IPS DF 4.7 (cell line): Measurements from ENCODE around the gene GRHPR.
"Not testable (repeated sequence)": the region's sequence is repeated elsewhere in the genome, so short reads cannot be mapped to it uniquely, and the experiment has no call there.

Experiments used
- DNase-seq: peaks from one replicate; pipeline ENCODE4 v3.0.0-alpha.2; 2013; ENCODE audit warnings: low spot score; ENCODE audit errors: extremely low read depth

The GRHPR gene

DNA sequence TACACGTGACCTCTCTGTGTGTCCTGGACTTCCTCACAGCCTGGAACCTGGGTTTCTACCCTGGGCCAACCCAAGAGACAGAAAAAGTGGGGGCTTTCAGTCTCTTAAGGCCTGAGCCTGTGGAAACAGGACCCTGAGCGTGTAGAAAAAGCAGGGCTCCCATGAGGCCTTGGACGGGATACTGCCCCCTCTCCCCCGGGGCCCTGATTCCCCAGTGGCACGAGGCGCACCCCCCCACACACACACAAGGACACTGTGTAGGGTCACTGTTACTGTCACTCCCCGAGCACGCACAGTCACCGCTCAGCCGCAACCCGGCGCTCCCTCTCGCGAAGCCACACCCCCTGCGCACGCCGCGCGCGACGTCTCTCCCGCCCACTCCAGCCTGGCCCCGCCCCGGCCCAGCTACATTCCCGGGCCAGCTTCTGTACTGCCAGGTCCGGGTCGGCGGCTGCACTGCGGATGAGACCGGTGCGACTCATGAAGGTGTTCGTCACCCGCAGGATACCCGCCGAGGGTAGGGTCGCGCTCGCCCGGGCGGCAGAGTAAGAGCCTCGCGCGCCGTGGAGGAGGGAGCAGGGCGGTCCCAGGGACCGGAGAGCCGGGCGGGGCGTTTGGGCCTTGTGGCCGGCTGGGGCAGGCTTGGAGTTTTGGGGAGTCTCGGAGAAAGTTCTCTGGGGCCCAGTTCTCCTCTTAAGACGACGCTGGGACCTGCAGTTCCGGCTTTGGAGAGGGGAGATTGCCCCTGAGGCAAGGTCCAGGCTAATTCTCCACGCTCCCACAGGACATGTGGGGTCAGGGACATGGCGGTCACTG is at the start of gene GRHPR:
GRHPR (plus strand) TSS at position 408 of the 816 bp plus-strand sequence; CDS start at position 463, 55 bp downstream.
- DNase-seq, result no peak

DNA sequence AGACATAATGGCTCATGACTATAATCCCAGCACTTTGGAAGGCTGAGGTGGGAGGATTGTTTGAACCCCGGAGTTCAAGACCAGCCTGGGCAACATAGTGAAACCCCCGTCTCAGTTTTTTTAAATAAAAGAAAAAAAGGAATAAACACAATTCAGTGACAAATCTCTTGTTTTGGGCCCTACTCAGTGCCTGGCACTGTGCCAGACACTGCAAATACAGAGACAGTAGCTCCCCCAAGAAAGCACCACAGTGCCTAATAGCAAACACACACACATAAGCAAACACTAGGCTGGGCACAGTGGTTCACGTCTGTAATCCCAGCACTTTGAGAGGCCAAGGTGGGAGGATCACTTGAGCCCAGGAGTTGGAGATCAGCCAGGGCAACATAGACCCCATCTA is 49.7 kb upstream of the GRHPR start:
- DNase-seq, result no peak

DNA sequence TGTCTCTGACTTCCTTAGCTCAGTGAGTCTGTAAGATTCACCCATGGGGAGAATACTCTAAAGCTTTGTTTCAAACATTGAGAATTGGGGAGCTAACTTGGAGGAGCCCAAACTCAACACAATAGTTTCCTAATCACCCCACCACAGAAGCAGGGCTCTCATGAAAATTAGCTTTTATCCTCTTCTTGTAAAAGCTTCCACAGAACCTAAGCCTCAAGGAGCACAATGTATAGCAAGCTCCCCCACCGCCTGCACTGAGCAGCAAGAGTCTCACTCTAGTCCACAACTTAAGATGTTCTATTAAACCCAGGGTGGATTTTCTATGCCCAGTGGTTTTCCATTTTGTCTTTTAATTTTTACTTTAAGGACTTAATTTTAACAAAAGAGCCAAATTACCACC is 48.9 kb upstream of the GRHPR start:
- DNase-seq, result no peak

- no peak for DNase-seq
Measured at GRCh38 chr9:37374892-37375291, 47.6 kb upstream of the GRHPR start.

- no peak for DNase-seq
Measured at GRCh38 chr9:37377688-37378612, 44.5 kb upstream of the GRHPR start.

- DNase-seq, result no peak
Measured at GRCh38 chr9:37378613-37379004, 43.9 kb upstream of the GRHPR start.

GRCh38 chr9:37379835-37380234 is 42.7 kb upstream of the GRHPR start:
- no peak for DNase-seq

DNA sequence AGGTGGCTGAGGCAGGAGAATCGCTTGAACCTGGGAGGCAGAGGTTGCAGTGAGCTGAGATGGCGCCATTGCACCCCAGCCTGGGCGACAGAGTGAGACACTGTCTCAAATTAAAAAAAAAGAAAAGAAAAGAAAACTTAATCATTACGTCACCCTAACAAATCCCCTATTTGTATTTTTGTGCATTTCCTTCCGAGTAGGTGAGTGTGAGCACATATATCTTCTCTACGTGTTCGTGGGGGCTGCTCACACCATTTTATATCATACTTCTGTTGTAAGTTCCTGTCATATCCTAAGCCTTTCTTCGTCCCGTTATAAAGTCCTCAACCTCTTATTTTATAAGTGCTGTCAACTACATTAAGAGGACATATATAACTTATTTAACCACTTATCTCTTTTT is 41.9 kb upstream of the GRHPR start:
- no peak for DNase-seq

GRCh38 chr9:37381094-37381741 is 41.3 kb upstream of the GRHPR start:
- DNase-seq, result no peak

GRCh38 chr9:37382161-37382981 is 40.1 kb upstream of the GRHPR start:
- DNase-seq, result no peak

GRCh38 chr9:37382982-37383357 is 39.5 kb upstream of the GRHPR start:
- DNase-seq, result no peak

DNA sequence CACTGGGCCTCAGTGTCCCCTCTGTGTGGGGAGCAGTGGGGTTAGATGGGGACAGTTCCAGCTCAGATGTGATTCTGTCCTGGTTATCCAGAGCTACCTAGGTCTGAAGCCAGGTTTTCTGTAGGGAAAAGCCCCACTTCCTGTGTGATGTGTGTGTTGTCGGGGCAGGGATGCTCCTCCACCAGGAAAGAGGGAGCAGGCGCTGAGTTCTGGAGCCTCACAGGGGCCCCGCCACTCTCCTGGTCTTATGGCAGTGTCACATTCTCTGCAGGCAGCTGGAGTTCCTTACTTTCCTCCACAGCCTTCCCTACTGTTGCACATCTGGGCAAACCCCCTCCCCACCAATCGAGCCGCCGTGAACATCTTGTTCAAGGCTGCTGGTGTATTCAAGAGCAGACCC is 39.1 kb upstream of the GRHPR start:
- DNase-seq, result no peak

DNA sequence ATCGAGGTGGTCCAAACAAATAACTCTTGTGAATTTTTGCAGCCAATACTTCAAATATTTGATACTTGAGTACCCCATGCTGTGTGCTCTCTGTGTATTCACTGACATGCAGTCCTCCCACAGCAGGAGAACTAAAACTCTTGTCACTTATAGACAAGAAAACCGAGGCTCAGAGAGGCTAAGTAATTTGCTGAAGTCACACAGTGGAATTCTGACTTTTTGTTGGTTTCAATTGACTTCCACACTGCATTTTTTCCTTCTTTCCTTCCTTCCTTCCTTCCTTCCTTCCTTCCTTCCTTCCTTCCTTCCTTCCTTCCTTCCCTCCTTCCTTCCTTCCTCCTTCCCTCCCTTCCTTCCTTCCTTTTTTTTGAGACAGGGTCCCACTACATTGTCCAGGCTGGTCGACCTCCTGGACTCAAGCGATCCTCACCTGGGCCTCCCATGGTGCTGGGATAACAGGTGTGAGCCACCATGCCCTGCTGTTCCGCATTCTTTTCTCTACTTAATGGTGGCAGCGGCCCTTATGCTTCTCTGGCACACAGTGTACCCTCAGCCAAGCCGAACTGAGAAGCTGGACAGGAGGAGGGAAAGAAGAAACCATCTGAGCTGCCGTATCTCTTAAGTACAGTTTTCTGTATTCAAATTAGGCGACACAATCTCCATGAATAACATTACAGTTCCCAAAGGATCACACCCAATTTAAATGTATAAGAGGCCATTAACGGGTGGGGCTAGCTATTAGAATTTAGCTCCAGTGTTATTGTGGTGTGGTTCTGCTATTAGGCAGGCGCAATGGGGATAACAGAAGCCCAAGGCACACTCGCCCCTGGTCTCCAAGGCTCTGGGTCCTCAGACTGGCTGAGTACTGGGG is 38.4 kb upstream of the GRHPR start:
- DNase-seq, result no peak

GRCh38 chr9:37385286-37385685 is 37.2 kb upstream of the GRHPR start:
- DNase-seq, result no peak

DNA sequence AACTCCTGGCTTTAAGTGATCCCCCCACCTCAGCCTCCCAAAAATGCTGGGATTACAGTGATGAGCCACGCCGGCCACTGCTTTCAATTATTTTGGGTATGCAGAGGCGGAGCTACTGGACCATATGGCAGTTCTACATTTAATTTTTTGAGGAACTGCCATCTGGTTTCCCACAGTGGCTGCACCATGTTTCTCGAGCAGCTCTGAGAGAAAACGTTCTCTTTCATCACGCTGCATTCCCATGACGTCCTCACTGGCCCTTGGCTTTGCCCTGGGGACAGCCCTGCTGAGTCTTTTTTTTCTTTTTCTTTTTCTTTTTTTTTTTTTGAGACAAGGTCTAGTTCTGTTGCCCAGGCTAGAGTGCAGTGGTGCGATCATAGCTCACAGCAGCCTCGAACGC is 35.5 kb upstream of the GRHPR start:
- no peak for DNase-seq

- DNase-seq, result no peak
Measured at GRCh38 chr9:37390759-37391158, 31.7 kb upstream of the GRHPR start.

GRCh38 chr9:37392272-37392671 is 30.2 kb upstream of the GRHPR start:
- DNase-seq, result no peak

DNA sequence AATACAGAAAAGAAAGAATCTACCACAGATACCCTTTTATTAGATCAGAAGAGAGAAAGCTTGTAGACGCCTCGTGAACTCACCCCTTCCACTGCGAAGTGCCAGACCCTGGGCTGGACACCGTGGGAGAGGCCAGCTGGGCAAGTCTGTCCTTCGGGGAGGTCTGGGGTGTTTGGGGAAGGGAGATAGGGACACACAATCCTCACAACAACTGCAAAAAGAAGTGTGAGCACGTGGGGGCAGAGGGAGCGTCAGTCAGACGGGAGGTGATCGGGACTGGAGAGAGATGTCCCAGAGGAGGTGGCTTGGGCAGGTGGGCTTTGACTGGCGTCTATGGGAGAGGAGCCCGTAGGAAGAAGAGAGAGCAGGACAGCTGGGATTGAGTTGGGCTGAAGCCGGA is 27.3 kb upstream of the GRHPR start:
- no peak for DNase-seq

DNA sequence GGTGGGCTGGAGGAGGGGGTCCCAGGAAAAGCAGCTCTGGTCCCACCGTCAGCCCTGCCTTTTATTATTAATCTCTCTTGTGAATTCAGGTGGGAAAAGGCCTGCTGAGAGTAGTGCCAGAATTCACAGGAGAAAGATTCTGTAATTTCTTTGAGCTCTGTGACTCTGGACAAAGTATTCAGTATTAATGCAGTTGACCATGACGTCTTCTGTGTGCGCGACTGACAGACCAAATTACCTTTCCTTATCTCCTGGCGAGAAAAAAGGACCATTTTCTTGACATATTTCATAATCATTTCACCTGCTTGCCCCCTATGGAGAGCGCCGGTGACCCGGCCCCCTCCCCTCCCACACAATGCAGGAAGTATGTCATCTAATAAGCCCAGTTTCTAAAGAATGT is 26.8 kb upstream of the GRHPR start:
- DNase-seq, result no peak

GRCh38 chr9:37397948-37398347 is 24.5 kb upstream of the GRHPR start:
- DNase-seq, result not testable (repeated sequence)
